Activated CD8-positive, alpha-beta T cell treated with anti-CD3 and anti-CD28 coated beads for 36 hours (primary cell): ENCODE results near the gene CXCL8. TPM values are rescaled to one million over a fixed set of nuclear protein-coding genes. Genes with fewer than 3 reads are reported as not detected.
"Not testable (repeated sequence)": the region's sequence is repeated elsewhere in the genome, so short reads cannot be mapped to it uniquely, and the experiment has no call there.

Experiments
- ATAC-seq: fragments of 200-7000 bp; cut with Tn5 transposase; one replicate; pipeline ENCODE4 v1.10.0; 2021; ENCODE audit warnings: mild to moderate bottlenecking, moderate library complexity
- CTCF ChIA-PET: fragments of 350-600 bp; sonication (Branson Sonifier 250); formaldehyde crosslinking; loops from one replicate; lab custom pipeline; 2021; ENCODE audit warnings: antibody characterized with exemption; lab: Charles Lee
- POLR2A ChIA-PET: fragments of 350-600 bp; sonication (Branson Sonifier 250); formaldehyde crosslinking; loops from one replicate; lab custom pipeline; 2021; ENCODE audit warnings: antibody characterized with exemption; lab: Charles Lee
- DNase-seq: peaks from one replicate; pipeline ENCODE4 v3.0.0-alpha.2; 2020
- H3K27ac Mint-ChIP-seq: one replicate; pipeline ENCODE4 v1.8.0; 2021; ENCODE audit warnings: mild to moderate bottlenecking, mixed read lengths
- H3K27me3 Mint-ChIP-seq: one replicate; pipeline ENCODE4 v1.8.0; 2021; ENCODE audit warnings: mixed read lengths
- H3K36me3 Mint-ChIP-seq: one replicate; pipeline ENCODE4 v1.8.0; 2021; ENCODE audit warnings: low read depth, mixed read lengths
- H3K4me1 Mint-ChIP-seq: one replicate; pipeline ENCODE4 v1.8.0; 2021; ENCODE audit warnings: low read depth, mixed read lengths
- H3K4me3 Mint-ChIP-seq: one replicate; pipeline ENCODE4 v1.8.0; 2021; ENCODE audit warnings: mild to moderate bottlenecking, moderate library complexity, mixed read lengths
- H3K9me3 Mint-ChIP-seq: one replicate; pipeline ENCODE4 v1.8.0; 2021; ENCODE audit warnings: mixed read lengths
- CTCF ChIP-seq: fragments of 200-600 bp; IDR thresholded peaks from one replicate; pipeline ENCODE4 v1.8.0; 2022; ENCODE audit warnings: antibody characterized with exemption, mild to moderate bottlenecking
- intact Hi-C: fragments of 100-400 bp; cut with micrococcal nuclease; formaldehyde crosslinking; loops from one replicate; pipeline ENCODE4 v1.10.0; 2022
- total RNA-seq, 2 experiments: library from RNA; stranded (reverse); gene quantifications; one replicate each; pipeline ENCODE4 v1.2.3, GENCODE V29; 2021

The CXCL8 gene
- under 1 TPM in 1 of 2 experiments, not detected in 1; 0.18 TPM for total RNA-seq

- Mint-ChIP-seq H3K4me1 (peaks cover 2% of the 10 kb centered on the region), H3K36me3 (no peaks in the 10 kb centered on the region), H3K4me3 (no peak within 1 kb of the TSS), H3K27ac (no peak within 1 kb of the TSS), H3K9me3 (peaks cover 1% of the 10 kb centered on the region), H3K27me3 (no peaks in the 10 kb centered on the region)
- ChIA-PET CTCF (interaction anchor here (1.6 kb wide), 1 partner anchor 10 kb away, joined by 3 read pairs; no protein-coding TSS in a partner anchor), POLR2A (no interaction called here)
- intact Hi-C loops: no loop called here
- no peak for DNase-seq
- no peak for TF ChIP-seq CTCF
- ATAC-seq: no peak
These were observed at the start of gene CXCL8 for GRCh38 chr4:73740353-73740778. Gene CXCL8, plus strand, starts transcription at chr4:73740569. Its CDS starts 90 bp downstream, at chr4:73740659.

- H3K4me3 Mint-ChIP-seq, CTCF ChIA-PET, ATAC-seq, DNase-seq, H3K27me3 Mint-ChIP-seq, H3K27ac Mint-ChIP-seq, H3K36me3 Mint-ChIP-seq, H3K9me3 Mint-ChIP-seq, POLR2A ChIA-PET, H3K4me1 Mint-ChIP-seq, intact Hi-C loops: not testable (repeated sequence)
These were observed 49.2 kb upstream of the CXCL8 start for GRCh38 chr4:73691201-73691600.

GRCh38 chr4:73691759-73692158 is 48.6 kb upstream of the CXCL8 start:
- no peak for TF ChIP-seq CTCF
- ChIA-PET CTCF (no interaction called here), POLR2A (no interaction called here)
- Mint-ChIP-seq H3K36me3 (no peaks in the 10 kb centered on the region), H3K4me3 (no peak overlapping the region), H3K27me3 (no peaks in the 10 kb centered on the region), H3K9me3 (peaks cover 3% of the 10 kb centered on the region), H3K27ac (no peak overlapping the region), H3K4me1 (no peaks in the 10 kb centered on the region)
- no peak for DNase-seq
- intact Hi-C loops: no loop called here
- ATAC-seq: no peak

- ChIA-PET CTCF (no interaction called here), POLR2A (no interaction called here)
- ATAC-seq (no peak), DNase-seq (no peak)
- intact Hi-C loops: no loop called here
- TF ChIP-seq CTCF: no peak
- no peaks in the 10 kb centered on the region for H3K4me1 Mint-ChIP-seq
- no peak overlapping the region for H3K4me3 Mint-ChIP-seq
- H3K9me3 Mint-ChIP-seq: peaks cover 3% of the 10 kb centered on the region
- no peaks in the 10 kb centered on the region for H3K27me3 Mint-ChIP-seq
- no peak overlapping the region for H3K27ac Mint-ChIP-seq
- no peaks in the 10 kb centered on the region for H3K36me3 Mint-ChIP-seq
These were observed 48.1 kb upstream of the CXCL8 start for GRCh38 chr4:73692254-73692653.

- TF ChIP-seq CTCF: no peak
- H3K4me3 Mint-ChIP-seq: no peak overlapping the region
- H3K27ac Mint-ChIP-seq: no peak overlapping the region
- H3K27me3 Mint-ChIP-seq: no peaks in the 10 kb centered on the region
- DNase-seq (no peak), ATAC-seq (no peak)
- CTCF ChIA-PET: no interaction called here
- intact Hi-C loops: no loop called here
- no peaks in the 10 kb centered on the region for H3K4me1 Mint-ChIP-seq
- H3K9me3 Mint-ChIP-seq: peaks cover 3% of the 10 kb centered on the region
- H3K36me3 Mint-ChIP-seq: no peaks in the 10 kb centered on the region
- POLR2A ChIA-PET: no interaction called here
These were observed 47.7 kb upstream of the CXCL8 start for GRCh38 chr4:73692701-73693100.

- POLR2A ChIA-PET: no interaction called here
These were observed 46.6 kb upstream of the CXCL8 start for GRCh38 chr4:73693811-73694210.

More at GRCh38 chr4:73693811-73694210, 46.6 kb upstream of the CXCL8 start:
- Mint-ChIP-seq H3K36me3 (no peaks in the 10 kb centered on the region), H3K27me3 (no peaks in the 10 kb centered on the region), H3K27ac (no peak overlapping the region), H3K4me1 (no peaks in the 10 kb centered on the region), H3K9me3 (peaks cover 3% of the 10 kb centered on the region), H3K4me3 (no peak overlapping the region)
- TF ChIP-seq CTCF: no peak
- ATAC-seq (no peak), DNase-seq (no peak)
- CTCF ChIA-PET: no interaction called here
- intact Hi-C loops: no loop called here
